Mesenteric fat pad (tissue), 1 donor: Measurements from ENCODE around the gene ELOVL1. TPM values are rescaled to one million over a fixed set of nuclear protein-coding genes. Genes with fewer than 3 reads are reported as not detected.

Experiments used
- DNase-seq: peaks from one replicate; pipeline ENCODE4 v3.0.0-alpha.2; 2020; ENCODE audit warnings: low spot score
- total RNA-seq: library from RNA; stranded (reverse); fragmentation: NEBNext Ultra II Directional; extraction: Animal tissue kit (Norgen Biotek cat#: 25700); gene quantifications from one replicate; pipeline ENCODE4 v1.2.1, GENCODE V29; 2021
- donor health status: DM: yes; HTN: yes; CAD: no.

ELOVL1 gene
- total RNA-seq, 1 donor from 2014 or later: 149 TPM

GRCh38 chr1:43331688-43332087 lies 36.1 kb downstream of the ELOVL1 start:
- DNase-seq: no peak

- peak; percentile 84 for DNase-seq
Measured at GRCh38 chr1:43329995-43330751, 37.6 kb downstream of the ELOVL1 start.

- DNase-seq: no peak
Measured at GRCh38 chr1:43327549-43328292, 40.1 kb downstream of the ELOVL1 start.

GRCh38 chr1:43325381-43325780 lies 42.4 kb downstream of the ELOVL1 start:
- DNase-seq: no peak

- DNase-seq: no peak
Measured at GRCh38 chr1:43324810-43325209, 43.0 kb downstream of the ELOVL1 start.

- peak; percentile 49 for DNase-seq
Measured at GRCh38 chr1:43322506-43322905, 45.3 kb downstream of the ELOVL1 start.

- DNase-seq: peak; percentile 77
Measured at GRCh38 chr1:43321331-43321891, 46.4 kb downstream of the ELOVL1 start.

- peak; percentile 43 for DNase-seq
Measured at GRCh38 chr1:43319766-43320165, 48.0 kb downstream of the ELOVL1 start.

- peak; percentile 62 for DNase-seq
Measured at GRCh38 chr1:43319288-43319687, 48.5 kb downstream of the ELOVL1 start.

- DNase-seq: no peak
Measured at GRCh38 chr1:43318831-43319230, 49.0 kb downstream of the ELOVL1 start.

- DNase-seq: no peak
Measured at GRCh38 chr1:43317817-43318471, 49.9 kb downstream of the ELOVL1 start.

GRCh38 chr1:43316738-43317520 lies 50.9 kb downstream of the ELOVL1 start:
- DNase-seq: no peak

GRCh38 chr1:43315963-43316737 lies 51.7 kb downstream of the ELOVL1 start:
- no peak for DNase-seq

- no peak for DNase-seq
Measured at GRCh38 chr1:43315481-43315880, 52.3 kb downstream of the ELOVL1 start.

- DNase-seq: no peak
Measured at GRCh38 chr1:43314233-43314632, 53.6 kb downstream of the ELOVL1 start.

- no peak for DNase-seq
Measured at GRCh38 chr1:43313771-43314170, 54.0 kb downstream of the ELOVL1 start.
